ENCODE measurements around the gene SLC5A6. TPM values are rescaled to one million over a fixed set of nuclear protein-coding genes. Genes with fewer than 3 reads are reported as not detected.

Gene SLC5A6
- polyA plus RNA-seq, 1 of the 3 experiments (the other 2 are of a cell fraction): 75.7 TPM

DNA sequence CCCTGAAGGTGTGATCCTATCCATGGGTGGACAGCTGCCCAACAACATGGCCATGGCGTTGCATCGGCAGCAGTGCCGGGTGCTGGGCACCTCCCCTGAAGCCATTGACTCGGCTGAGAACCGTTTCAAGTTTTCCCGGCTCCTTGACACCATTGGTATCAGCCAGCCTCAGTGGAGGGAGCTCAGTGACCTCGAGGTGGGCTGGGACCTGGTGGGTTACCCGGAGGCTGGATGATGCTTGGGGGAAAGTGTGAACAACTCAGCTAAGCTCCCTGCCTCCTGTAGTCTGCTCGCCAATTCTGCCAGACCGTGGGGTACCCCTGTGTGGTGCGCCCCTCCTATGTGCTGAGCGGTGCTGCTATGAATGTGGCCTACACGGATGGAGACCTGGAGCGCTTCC is 21.3 kb upstream of the SLC5A6 start:
- TF ChIP-seq FOXJ3 (CRISPR knock-in tag; IDR thresholded peaks at IDR 0.05) (no peak), NFIC (IDR thresholded peaks at IDR 0.05; ENCODE audit: borderline replicate concordance) (no peak)
- H3K36me3 ChIP-seq (replicated peaks in 1 of 2; ENCODE audit: control insufficient read depth in 1 of 2, insufficient read depth in 2 of 2, low read length in 1 of 2): peaks cover 64 to 72% of the 10 kb centered on the region in 2 experiments
- no peaks in the 10 kb centered on the region for H4K20me1 ChIP-seq (ENCODE audit: insufficient read depth)
- no peaks in the 10 kb centered on the region for H3K9me3 ChIP-seq
- no peak overlapping the region for H3K4me2 ChIP-seq
- no peak overlapping the region for H2AFZ ChIP-seq (ENCODE audit: low read depth)
- ChIA-PET CTCF (interaction anchor here (0.6 to 4.2 kb wide), 9 partner anchors 9 to 138 kb away, joined by 3 to 24 read pairs (median 3); no protein-coding TSS in a partner anchor), POLR2A (interaction anchor here (0.8 to 2.0 kb wide), 2 partner anchors 10 to 46 kb away, joined by 5 to 6 read pairs; no protein-coding TSS in a partner anchor)
- H3K4me3 ChIP-seq (ENCODE audit: low read depth in 2 of 2, low read length in 1 of 2): no peak overlapping the region
- H3K79me2 ChIP-seq (ENCODE audit: insufficient read depth): no peaks in the 10 kb centered on the region
- H3K27ac ChIP-seq (ENCODE audit: low read depth in 2 of 2, low read length in 1 of 2): no peak overlapping the region
- no peaks in the 10 kb centered on the region for H3K9me2 ChIP-seq
- no peaks in the 10 kb centered on the region for H3K4me1 ChIP-seq (ENCODE audit: control insufficient read depth in 1 of 2, insufficient read depth in 2 of 2, low read depth in 1 of 2, low read length in 1 of 2)
- DNase-seq: no peak
- WGBS (ENCODE audit: low lambda C conversion rate): 95% methylated on average over 11 of the region's 14 CpGs
- H3K27me3 ChIP-seq (ENCODE audit: insufficient read depth): no peaks in the 10 kb centered on the region
- no peaks in the 10 kb centered on the region for H3F3A ChIP-seq (replicated peaks; ENCODE audit: insufficient read depth)
- no peak overlapping the region for H3K9ac ChIP-seq

DNA sequence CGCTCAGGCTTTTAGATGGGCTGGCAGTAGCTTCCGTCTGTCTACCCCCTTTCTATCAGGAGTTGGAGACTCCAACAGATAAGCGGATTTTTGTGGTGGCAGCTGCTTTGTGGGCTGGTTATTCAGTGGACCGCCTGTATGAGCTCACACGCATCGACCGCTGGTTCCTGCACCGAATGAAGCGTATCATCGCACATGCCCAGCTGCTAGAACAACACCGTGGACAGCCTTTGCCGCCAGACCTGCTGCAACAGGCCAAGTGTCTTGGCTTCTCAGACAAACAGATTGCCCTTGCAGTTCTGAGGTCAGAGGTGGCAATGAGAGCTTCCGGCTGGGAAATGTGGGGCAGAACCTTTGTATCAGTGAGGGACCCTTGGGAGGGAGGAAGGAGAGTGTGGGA is 19.9 kb upstream of the SLC5A6 start:
- Histone ChIP-seq H3K4me3 (ENCODE audit: low read depth in 2 of 2, low read length in 1 of 2) (no peak overlapping the region), H3K4me2 (no peak overlapping the region), H2AFZ (ENCODE audit: low read depth) (no peak overlapping the region), H4K20me1 (ENCODE audit: insufficient read depth) (no peaks in the 10 kb centered on the region), H3K9ac (no peak overlapping the region), H3K27ac (ENCODE audit: low read depth in 2 of 2, low read length in 1 of 2) (no peak overlapping the region), H3K9me3 (no peaks in the 10 kb centered on the region), H3K79me2 (ENCODE audit: insufficient read depth) (no peaks in the 10 kb centered on the region), H3K9me2 (no peaks in the 10 kb centered on the region), H3K36me3 (replicated peaks in 1 of 2; ENCODE audit: control insufficient read depth in 1 of 2, insufficient read depth in 2 of 2, low read length in 1 of 2) (peaks cover 65 to 75% of the 10 kb centered on the region in 2 experiments), H3F3A (replicated peaks; ENCODE audit: insufficient read depth) (peaks cover 5% of the 10 kb centered on the region), H3K4me1 (ENCODE audit: control insufficient read depth in 1 of 2, insufficient read depth in 2 of 2, low read depth in 1 of 2, low read length in 1 of 2) (no peaks in the 10 kb centered on the region), H3K27me3 (ENCODE audit: insufficient read depth) (no peaks in the 10 kb centered on the region)
- CTCF ChIA-PET: interaction anchor here (0.6 to 4.5 kb wide), 10 partner anchors 15 to 132 kb away, joined by 3 to 24 read pairs (median 4); partner anchors contain the start of gene CAD
- 98% methylated on average over 13 of the region's 13 CpGs for WGBS (ENCODE audit: low lambda C conversion rate)
- no peak for DNase-seq
- POLR2A ChIA-PET: no interaction called here
- TF ChIP-seq, protein P1, sequence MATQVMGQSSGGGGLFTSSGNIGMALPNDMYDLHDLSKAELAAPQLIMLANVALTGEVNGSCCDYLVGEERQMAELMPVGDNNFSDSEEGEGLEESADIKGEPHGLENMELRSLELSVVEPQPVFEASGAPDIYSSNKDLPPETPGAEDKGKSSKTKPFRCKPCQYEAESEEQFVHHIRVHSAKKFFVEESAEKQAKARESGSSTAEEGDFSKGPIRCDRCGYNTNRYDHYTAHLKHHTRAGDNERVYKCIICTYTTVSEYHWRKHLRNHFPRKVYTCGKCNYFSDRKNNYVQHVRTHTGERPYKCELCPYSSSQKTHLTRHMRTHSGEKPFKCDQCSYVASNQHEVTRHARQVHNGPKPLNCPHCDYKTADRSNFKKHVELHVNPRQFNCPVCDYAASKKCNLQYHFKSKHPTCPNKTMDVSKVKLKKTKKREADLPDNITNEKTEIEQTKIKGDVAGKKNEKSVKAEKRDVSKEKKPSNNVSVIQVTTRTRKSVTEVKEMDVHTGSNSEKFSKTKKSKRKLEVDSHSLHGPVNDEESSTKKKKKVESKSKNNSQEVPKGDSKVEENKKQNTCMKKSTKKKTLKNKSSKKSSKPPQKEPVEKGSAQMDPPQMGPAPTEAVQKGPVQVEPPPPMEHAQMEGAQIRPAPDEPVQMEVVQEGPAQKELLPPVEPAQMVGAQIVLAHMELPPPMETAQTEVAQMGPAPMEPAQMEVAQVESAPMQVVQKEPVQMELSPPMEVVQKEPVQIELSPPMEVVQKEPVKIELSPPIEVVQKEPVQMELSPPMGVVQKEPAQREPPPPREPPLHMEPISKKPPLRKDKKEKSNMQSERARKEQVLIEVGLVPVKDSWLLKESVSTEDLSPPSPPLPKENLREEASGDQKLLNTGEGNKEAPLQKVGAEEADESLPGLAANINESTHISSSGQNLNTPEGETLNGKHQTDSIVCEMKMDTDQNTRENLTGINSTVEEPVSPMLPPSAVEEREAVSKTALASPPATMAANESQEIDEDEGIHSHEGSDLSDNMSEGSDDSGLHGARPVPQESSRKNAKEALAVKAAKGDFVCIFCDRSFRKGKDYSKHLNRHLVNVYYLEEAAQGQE (IDR thresholded peaks at IDR 0.05; ENCODE audit: low read depth, low read length): no peak

DNA sequence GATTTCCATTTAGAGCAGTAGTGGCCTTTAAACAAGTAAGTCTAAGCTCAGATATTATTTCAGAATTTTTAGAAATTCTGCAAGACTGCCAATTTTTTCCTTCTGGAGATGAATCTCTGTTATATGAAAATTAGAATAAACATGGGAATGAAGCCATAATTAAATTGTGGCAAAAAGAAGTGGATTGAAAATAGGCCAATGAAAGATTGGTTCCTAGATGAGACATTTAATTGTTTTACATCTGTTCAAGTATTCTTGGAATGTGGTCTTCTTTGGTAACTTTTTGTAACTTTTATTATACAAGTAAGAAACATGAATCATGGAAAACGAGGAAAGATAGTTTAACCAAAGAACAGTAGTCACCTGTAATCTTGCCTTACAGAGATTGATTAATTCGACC is 15.4 kb upstream of the SLC5A6 start:
- ChIA-PET CTCF (interaction anchor here (1.4 kb wide), 1 partner anchor 11 kb away, joined by 4 read pairs; the partner anchor contains the start of gene CAD), POLR2A (no interaction called here)
- no peak overlapping the region; a peak in 1 of 4 replicates for H3K27ac ChIP-seq (ENCODE audit: low read depth in 2 of 2, low read length in 1 of 2)
- H3K9me2 ChIP-seq: no peaks in the 10 kb centered on the region
- no peak overlapping the region for H2AFZ ChIP-seq (ENCODE audit: low read depth)
- H4K20me1 ChIP-seq (ENCODE audit: insufficient read depth): no peaks in the 10 kb centered on the region
- H3K9ac ChIP-seq: no peak overlapping the region
- no peaks in the 10 kb centered on the region for H3K4me1 ChIP-seq (ENCODE audit: control insufficient read depth in 1 of 2, insufficient read depth in 2 of 2, low read depth in 1 of 2, low read length in 1 of 2)
- no peaks in the 10 kb centered on the region for H3K27me3 ChIP-seq (ENCODE audit: insufficient read depth)
- no peaks in the 10 kb centered on the region for H3K9me3 ChIP-seq
- no peaks in the 10 kb centered on the region for H3K79me2 ChIP-seq (ENCODE audit: insufficient read depth)
- 57% methylated on average over 2 of the region's 2 CpGs for WGBS (ENCODE audit: low lambda C conversion rate)
- peaks cover 67 to 82% of the 10 kb centered on the region in 2 experiments for H3K36me3 ChIP-seq (replicated peaks in 1 of 2; ENCODE audit: control insufficient read depth in 1 of 2, insufficient read depth in 2 of 2, low read length in 1 of 2)
- no peak overlapping the region for H3K4me3 ChIP-seq (ENCODE audit: low read depth in 2 of 2, low read length in 1 of 2)
- peaks cover 11% of the 10 kb centered on the region for H3F3A ChIP-seq (replicated peaks; ENCODE audit: insufficient read depth)
- H3K4me2 ChIP-seq: no peak overlapping the region
- DNase-seq: no peak
- TF ChIP-seq NRF1 (IDR thresholded peaks at IDR 0.05; ENCODE audit: low read depth, low read length) (no peak), TEAD4 (IDR thresholded peaks at IDR 0.05; ENCODE audit: borderline replicate concordance, insufficient read depth) (0 out of 2 replicates have a peak, but pooled peaks have one; percentile 18), JUND (IDR thresholded peaks at IDR 0.05) (no peak)

All from SK-N-SH (cell line).